ENCODE data around the gene ZSCAN5B. TPM values are rescaled to one million over a fixed set of nuclear protein-coding genes. Genes with fewer than 3 reads are reported as not detected.
"Not testable (repeated sequence)": the region's sequence is repeated elsewhere in the genome, so short reads cannot be mapped to it uniquely, and the experiment has no call there.

ZSCAN5B gene
- polyA plus RNA-seq, 2 of the 4 experiments (the other 2 are of a cell fraction): not detected

DNA sequence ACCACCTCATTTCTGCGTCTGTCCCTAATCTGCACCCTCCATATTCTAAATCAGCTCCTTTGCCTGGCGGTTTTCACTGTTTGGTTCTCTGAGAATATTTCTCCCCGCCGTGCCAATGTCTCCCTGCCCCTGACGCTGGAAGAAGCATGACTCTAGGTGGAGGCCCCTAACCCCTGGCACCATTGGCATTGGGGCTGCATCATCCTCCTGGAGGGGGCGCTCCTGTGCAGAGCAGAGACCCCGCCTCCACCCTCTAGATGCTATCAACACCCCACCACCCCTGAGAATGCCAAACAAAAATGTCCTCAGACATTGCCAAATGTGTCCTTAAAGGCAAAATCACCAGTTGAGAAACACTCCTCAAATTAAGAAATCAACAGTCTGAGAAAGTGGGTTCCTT, 6.5 kb downstream of the ZSCAN5B start:
- no peak for ATAC-seq
- Histone ChIP-seq H3K4me3 (no peak overlapping the region), H3K4me2 (no peak overlapping the region), H3K9me3 (peaks cover 5% of the 10 kb centered on the region; the same call in 1 of the 3 replicates), H3K4me1 (no peaks in the 10 kb centered on the region), H3K27ac (no peak overlapping the region)
- CTCF ChIA-PET: no interaction called here
- 39% methylated on average over 7 of the region's 7 CpGs for WGBS (ENCODE audit: missing lambda C conversion rate)
- POLR2A ChIA-PET: no interaction called here
- DNase-seq (ENCODE audit: low read depth in 1 of 2, low spot score in 1 of 2): no peak
- no peak for FAIRE-seq
- TF ChIP-seq, protein P1, sequence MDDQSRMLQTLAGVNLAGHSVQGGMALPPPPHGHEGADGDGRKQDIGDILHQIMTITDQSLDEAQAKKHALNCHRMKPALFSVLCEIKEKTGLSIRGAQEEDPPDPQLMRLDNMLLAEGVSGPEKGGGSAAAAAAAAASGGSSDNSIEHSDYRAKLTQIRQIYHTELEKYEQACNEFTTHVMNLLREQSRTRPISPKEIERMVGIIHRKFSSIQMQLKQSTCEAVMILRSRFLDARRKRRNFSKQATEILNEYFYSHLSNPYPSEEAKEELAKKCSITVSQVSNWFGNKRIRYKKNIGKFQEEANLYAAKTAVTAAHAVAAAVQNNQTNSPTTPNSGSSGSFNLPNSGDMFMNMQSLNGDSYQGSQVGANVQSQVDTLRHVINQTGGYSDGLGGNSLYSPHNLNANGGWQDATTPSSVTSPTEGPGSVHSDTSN (IDR thresholded peaks at IDR 0.05): no peak

DNA sequence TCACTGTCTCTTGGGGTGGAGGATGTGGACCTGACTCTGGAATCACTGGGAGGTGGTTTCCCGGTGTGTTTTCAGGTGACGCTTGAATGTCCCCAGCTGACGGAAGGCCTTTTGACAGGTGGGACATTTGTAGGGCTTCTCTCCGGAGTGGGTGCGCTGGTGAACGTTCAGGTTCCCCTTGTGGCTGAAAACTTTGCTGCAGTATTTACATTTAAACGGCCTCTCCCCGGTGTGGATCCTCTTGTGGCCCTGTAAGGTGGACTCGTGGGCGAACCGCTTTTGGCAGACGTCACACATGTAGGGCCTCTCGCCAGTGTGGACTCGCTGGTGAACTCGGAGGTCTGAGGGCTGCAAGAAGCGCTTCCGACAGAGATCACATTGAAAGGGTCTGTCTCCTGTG, 7.8 kb downstream of the ZSCAN5B start:
- POLR2A ChIA-PET: no interaction called here
- DNase-seq (ENCODE audit: low read depth in 1 of 2, low spot score in 1 of 2) (peak in 1 of 2 experiments; percentile 19), ATAC-seq (peak; percentile 55 to 72; a peak in 4 of 6 replicates), FAIRE-seq (no peak)
- peaks cover 4% of the 10 kb centered on the region; the same call in 1 of the 3 replicates for H3K9me3 ChIP-seq
- TF ChIP-seq, protein P2, sequence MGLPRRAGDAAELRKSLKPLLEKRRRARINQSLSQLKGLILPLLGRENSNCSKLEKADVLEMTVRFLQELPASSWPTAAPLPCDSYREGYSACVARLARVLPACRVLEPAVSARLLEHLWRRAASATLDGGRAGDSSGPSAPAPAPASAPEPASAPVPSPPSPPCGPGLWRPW (IDR thresholded peaks at IDR 0.05): no peak
- no peak overlapping the region for H3K27ac ChIP-seq
- H3K4me1 ChIP-seq: no peaks in the 10 kb centered on the region
- no peak overlapping the region for H3K4me3 ChIP-seq
- CTCF ChIA-PET: interaction anchor here (0.5 to 1.5 kb wide), 2 partner anchors 13 to 1863 kb away, joined by 3 read pairs; no protein-coding TSS in a partner anchor
- 43% methylated on average over 10 of the region's 17 CpGs for WGBS (ENCODE audit: missing lambda C conversion rate)
- no peak overlapping the region for H3K4me2 ChIP-seq

DNA sequence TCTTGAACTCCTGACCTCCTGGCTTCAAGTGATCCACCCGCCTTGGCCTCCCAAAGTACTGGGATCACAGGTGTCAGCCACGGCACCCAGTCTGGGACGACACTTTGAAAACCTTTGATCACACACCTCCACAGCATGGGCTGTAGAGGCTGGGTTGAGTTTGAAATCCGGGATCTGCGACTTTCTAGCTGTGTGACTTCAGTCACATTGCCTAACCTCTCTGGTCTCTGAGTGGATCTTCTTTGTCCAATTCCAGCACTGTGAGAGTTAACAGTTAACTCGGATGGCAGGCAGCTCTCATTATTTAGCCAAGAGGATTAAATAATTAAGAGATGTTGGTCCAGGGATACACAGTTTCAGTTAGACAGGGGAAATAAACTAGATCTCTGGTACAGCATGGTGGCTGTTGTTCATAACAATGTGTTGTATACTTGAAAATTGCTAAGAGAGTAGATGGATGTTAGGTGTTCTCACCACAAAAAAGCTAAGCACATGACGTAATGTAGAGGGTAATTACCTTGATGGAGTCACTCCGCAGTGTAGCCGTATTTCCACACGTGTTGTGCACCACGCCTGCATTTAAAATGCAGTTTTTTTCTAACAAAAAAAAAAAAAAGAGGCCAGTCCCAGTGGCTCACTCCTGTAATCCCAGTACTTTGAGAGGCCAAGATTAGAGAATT, 19.9 kb downstream of the ZSCAN5B start:
- ATAC-seq (no peak), FAIRE-seq (no peak), DNase-seq (ENCODE audit: low read depth in 1 of 2, low spot score in 1 of 2) (no peak)
- CTCF ChIA-PET: interaction anchor here (1.0 to 1.1 kb wide), 2 partner anchors 9 to 114 kb away, joined by 3 to 6 read pairs; no protein-coding TSS in a partner anchor
- Histone ChIP-seq H3K9me3 (no peaks in the 10 kb centered on the region), H3K27ac (no peak overlapping the region), H3K4me3 (no peak overlapping the region), H3K4me2 (no peak overlapping the region), H3K4me1 (no peaks in the 10 kb centered on the region)
- 30% methylated on average over 11 of the region's 11 CpGs for WGBS (ENCODE audit: missing lambda C conversion rate)
- TF ChIP-seq ZFP36 (IDR thresholded peaks at IDR 0.05; ENCODE audit: borderline replicate concordance, partially characterized antibody) (peak; percentile 69), MYC (IDR thresholded peaks at IDR 0.05; ENCODE audit: borderline replicate concordance, low read length) (no peak), EP300 (IDR thresholded peaks at IDR 0.05) (no peak)
- POLR2A ChIA-PET: no interaction called here

DNA sequence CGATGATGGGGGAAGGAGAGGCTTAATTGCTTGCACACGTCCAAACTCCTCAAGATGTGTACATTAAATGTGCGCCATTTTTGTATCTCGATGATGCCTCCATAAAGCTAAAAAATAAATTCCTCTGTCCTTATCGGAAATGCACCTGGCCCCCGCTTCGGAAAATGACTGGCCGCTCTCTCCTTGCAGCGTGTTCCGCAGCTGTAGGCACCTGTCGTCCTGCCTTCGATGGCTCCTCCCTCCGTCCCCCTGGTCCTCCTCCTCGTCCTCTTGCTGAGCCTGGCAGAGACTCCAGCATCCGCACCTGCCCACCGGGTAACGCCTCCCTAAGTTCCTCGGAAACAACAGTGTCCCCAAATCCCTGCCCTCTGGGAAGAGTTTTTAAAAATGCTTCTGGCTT, 20.7 kb downstream of the ZSCAN5B start:
- ATAC-seq (no peak), FAIRE-seq (no peak), DNase-seq (ENCODE audit: low read depth in 1 of 2, low spot score in 1 of 2) (no peak)
- no peak overlapping the region for H3K27ac ChIP-seq
- ChIA-PET POLR2A (no interaction called here), CTCF (interaction anchor here (0.5 to 2.3 kb wide), 3 partner anchors 12 to 147 kb away, joined by 3 to 9 read pairs (median 3); no protein-coding TSS in a partner anchor)
- 70% methylated on average over 18 of the region's 18 CpGs for WGBS (ENCODE audit: missing lambda C conversion rate)
- H3K4me3 ChIP-seq: no peak overlapping the region
- no peaks in the 10 kb centered on the region for H3K9me3 ChIP-seq
- no peak overlapping the region for H3K4me2 ChIP-seq
- TF ChIP-seq CHD2 (IDR thresholded peaks at IDR 0.05; ENCODE audit: low read length, partially characterized antibody) (no peak), NFE2L2 (conservative IDR thresholded peaks at IDR 0.05; ENCODE audit: low read length) (no peak), RAD21 (conservative IDR thresholded peaks at IDR 0.05 in 1 of 2, IDR thresholded peaks at IDR 0.05 in 1 of 2) (no peak), CEBPB (IDR thresholded peaks at IDR 0.05) (no peak)
- TF ChIP-seq, protein P3, sequence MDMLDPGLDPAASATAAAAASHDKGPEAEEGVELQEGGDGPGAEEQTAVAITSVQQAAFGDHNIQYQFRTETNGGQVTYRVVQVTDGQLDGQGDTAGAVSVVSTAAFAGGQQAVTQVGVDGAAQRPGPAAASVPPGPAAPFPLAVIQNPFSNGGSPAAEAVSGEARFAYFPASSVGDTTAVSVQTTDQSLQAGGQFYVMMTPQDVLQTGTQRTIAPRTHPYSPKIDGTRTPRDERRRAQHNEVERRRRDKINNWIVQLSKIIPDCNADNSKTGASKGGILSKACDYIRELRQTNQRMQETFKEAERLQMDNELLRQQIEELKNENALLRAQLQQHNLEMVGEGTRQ (IDR thresholded peaks at IDR 0.05): no peak
- TF ChIP-seq, protein P2 (IDR thresholded peaks at IDR 0.05): no peak
- TF ChIP-seq, protein P4, sequence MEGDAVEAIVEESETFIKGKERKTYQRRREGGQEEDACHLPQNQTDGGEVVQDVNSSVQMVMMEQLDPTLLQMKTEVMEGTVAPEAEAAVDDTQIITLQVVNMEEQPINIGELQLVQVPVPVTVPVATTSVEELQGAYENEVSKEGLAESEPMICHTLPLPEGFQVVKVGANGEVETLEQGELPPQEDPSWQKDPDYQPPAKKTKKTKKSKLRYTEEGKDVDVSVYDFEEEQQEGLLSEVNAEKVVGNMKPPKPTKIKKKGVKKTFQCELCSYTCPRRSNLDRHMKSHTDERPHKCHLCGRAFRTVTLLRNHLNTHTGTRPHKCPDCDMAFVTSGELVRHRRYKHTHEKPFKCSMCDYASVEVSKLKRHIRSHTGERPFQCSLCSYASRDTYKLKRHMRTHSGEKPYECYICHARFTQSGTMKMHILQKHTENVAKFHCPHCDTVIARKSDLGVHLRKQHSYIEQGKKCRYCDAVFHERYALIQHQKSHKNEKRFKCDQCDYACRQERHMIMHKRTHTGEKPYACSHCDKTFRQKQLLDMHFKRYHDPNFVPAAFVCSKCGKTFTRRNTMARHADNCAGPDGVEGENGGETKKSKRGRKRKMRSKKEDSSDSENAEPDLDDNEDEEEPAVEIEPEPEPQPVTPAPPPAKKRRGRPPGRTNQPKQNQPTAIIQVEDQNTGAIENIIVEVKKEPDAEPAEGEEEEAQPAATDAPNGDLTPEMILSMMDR (IDR thresholded peaks at IDR 0.05): no peak
- TF ChIP-seq, protein P5, sequence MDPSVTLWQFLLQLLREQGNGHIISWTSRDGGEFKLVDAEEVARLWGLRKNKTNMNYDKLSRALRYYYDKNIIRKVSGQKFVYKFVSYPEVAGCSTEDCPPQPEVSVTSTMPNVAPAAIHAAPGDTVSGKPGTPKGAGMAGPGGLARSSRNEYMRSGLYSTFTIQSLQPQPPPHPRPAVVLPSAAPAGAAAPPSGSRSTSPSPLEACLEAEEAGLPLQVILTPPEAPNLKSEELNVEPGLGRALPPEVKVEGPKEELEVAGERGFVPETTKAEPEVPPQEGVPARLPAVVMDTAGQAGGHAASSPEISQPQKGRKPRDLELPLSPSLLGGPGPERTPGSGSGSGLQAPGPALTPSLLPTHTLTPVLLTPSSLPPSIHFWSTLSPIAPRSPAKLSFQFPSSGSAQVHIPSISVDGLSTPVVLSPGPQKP (IDR thresholded peaks at IDR 0.05; ENCODE audit: low read depth, low read length): no peak
- no peaks in the 10 kb centered on the region for H3K4me1 ChIP-seq

DNA sequence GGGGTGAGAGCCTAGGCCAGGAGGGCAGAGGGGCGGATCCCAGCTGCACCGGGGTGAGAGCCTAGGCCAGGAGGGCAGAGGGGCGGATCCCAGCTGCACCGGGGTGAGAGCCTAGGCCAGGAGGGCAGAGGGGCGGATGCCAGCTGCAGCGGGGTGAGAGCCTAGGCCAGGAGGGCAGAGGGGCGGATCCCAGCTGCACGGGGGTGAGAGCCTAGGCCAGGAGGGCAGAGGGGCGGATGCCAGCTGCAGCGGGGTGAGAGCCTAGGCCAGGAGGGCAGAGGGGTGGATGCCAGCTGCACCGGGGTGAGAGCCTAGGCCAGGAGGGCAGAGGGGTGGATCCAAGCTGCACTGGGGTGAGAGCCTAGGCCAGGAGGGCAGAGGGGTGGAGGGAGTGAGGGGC, 21.3 kb downstream of the ZSCAN5B start:
- H3K4me2 ChIP-seq; H3K4me3 ChIP-seq; DNase-seq (ENCODE audit: low read depth in 1 of 2, low spot score in 1 of 2); ATAC-seq; POLR2A ChIA-PET; H3K27ac ChIP-seq; H3K4me1 ChIP-seq; H3K9me3 ChIP-seq; FAIRE-seq: not testable (repeated sequence)
- 68% methylated on average over 6 of the region's 11 CpGs for WGBS (ENCODE audit: missing lambda C conversion rate)
- CTCF ChIA-PET: interaction anchor here (0.5 to 2.3 kb wide), 3 partner anchors 13 to 146 kb away, joined by 3 to 9 read pairs (median 3); no protein-coding TSS in a partner anchor

DNA sequence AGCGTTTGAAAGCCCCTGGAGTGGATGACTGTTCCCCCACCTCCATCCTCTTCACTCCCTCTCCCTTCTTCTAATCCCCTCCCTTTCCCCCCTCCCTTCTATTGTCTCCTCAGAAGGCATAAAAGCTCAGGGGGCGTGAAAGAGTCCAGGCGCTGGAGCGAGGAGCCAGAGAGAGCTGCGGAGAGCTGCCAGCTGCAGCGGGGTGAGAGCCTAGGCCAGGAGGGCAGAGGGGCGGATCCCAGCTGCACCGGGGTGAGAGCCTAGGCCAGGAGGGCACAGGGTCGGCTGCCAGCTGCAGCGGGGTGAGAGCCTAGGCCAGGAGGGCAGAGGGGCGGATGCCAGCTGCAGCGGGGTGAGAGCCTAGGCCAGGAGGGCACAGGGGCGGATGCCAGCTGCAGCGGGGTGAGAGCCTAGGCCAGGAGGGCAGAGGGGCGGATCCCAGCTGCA, 21.7 kb downstream of the ZSCAN5B start, which contains the start of gene GALP:
Gene GALP (plus strand): TSS at position 148 of the 447 bp plus-strand sequence. CDS start 1,101 bp downstream, outside the sequence.
- not testable (repeated sequence) for H3K4me1 ChIP-seq, FAIRE-seq

More for the DNA sequence above, 21.7 kb downstream of the ZSCAN5B start, which contains the start of gene GALP:
- H3K9me3 ChIP-seq; H3K4me2 ChIP-seq; ATAC-seq; H3K4me3 ChIP-seq; H3K27ac ChIP-seq; DNase-seq (ENCODE audit: low read depth in 1 of 2, low spot score in 1 of 2); POLR2A ChIA-PET: not testable (repeated sequence)
- CTCF ChIA-PET: interaction anchor here (0.7 to 2.3 kb wide), 3 partner anchors 21 to 226 kb away, joined by 3 to 9 read pairs (median 7); no protein-coding TSS in a partner anchor
- WGBS (ENCODE audit: missing lambda C conversion rate): 68% methylated on average over 15 of the region's 15 CpGs
